ENCODE results near the gene MCTP1.

DNA sequence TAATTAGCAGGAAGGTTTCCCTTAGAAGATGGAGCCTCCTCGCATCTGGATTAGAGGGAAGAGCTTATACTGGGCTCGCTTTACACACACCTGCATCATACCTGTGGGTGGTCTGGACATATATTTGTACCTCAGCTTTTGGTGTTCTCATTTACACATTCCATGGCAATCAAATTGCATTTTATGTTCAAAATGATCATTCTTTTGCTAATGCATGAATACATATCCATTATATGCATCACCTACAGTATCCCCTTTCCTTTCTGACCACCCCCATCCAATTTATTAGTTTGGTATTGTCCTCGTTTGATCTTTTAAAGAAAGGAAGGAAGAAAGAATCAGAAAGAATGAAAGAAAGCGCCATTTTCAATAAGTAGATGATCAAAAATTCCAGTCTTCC lies 415.0 kb downstream of the MCTP1 start:
- TF ChIP-seq ZNF70 (CRISPR knock-in tag; IDR thresholded peaks at IDR 0.05) = no peak
- TF ChIP-seq TSHZ2 (CRISPR knock-in tag; IDR thresholded peaks at IDR 0.05) = no peak
- no peak for TF ChIP-seq ZFP3 (CRISPR knock-in tag; IDR thresholded peaks at IDR 0.05)
- no peak for TF ChIP-seq ZC3H10 (CRISPR knock-in tag; IDR thresholded peaks at IDR 0.05)
- no peak for TF ChIP-seq ESRRG (CRISPR knock-in tag; IDR thresholded peaks at IDR 0.05)
- TF ChIP-seq, protein P1, sequence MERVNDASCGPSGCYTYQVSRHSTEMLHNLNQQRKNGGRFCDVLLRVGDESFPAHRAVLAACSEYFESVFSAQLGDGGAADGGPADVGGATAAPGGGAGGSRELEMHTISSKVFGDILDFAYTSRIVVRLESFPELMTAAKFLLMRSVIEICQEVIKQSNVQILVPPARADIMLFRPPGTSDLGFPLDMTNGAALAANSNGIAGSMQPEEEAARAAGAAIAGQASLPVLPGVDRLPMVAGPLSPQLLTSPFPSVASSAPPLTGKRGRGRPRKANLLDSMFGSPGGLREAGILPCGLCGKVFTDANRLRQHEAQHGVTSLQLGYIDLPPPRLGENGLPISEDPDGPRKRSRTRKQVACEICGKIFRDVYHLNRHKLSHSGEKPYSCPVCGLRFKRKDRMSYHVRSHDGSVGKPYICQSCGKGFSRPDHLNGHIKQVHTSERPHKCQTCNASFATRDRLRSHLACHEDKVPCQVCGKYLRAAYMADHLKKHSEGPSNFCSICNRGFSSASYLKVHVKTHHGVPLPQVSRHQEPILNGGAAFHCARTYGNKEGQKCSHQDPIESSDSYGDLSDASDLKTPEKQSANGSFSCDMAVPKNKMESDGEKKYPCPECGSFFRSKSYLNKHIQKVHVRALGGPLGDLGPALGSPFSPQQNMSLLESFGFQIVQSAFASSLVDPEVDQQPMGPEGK (CRISPR knock-in tag; IDR thresholded peaks at IDR 0.05; ENCODE audit: borderline replicate concordance) = no peak
- TF ChIP-seq ARNTL (CRISPR knock-in tag; IDR thresholded peaks at IDR 0.05; ENCODE audit: borderline replicate concordance, low read depth) = no peak
- no peak for TF ChIP-seq SNAI2 (CRISPR knock-in tag; IDR thresholded peaks at IDR 0.05)

Measured in SK-N-SH treated with all-trans-retinoic acid at 6 μM for 48 hours (cell line).